ENCODE data around the gene PSMB10.

PSMB10 gene

GRCh38 chr16:67933805-67934204, 2.8 kb downstream of the PSMB10 start:
- Histone ChIP-seq H3K9me3 (ENCODE audit: control insufficient read depth, low read length) (no peaks in the 10 kb centered on the region), H3K27me3 (replicated peaks; ENCODE audit: control insufficient read depth, insufficient read depth, low read length, poor library complexity, severe bottlenecking) (no peaks in the 10 kb centered on the region), H3K4me1 (ENCODE audit: control insufficient read depth, insufficient read depth, low read length, poor library complexity, severe bottlenecking) (peaks cover 15% of the 10 kb centered on the region), H3K4me3 (ENCODE audit: insufficient read depth, low read depth, low read length, poor library complexity, severe bottlenecking) (no peak overlapping the region), H3K36me3 (ENCODE audit: control insufficient read depth, insufficient read depth, low read length) (peaks cover 32% of the 10 kb centered on the region), H3K27ac (ENCODE audit: insufficient read depth, low read length, poor library complexity, severe bottlenecking) (no peak overlapping the region)
- no peak for DNase-seq

GRCh38 chr16:67932462-67932840, 4.2 kb downstream of the PSMB10 start:
- H3K4me1 ChIP-seq (ENCODE audit: control insufficient read depth, insufficient read depth, low read length, poor library complexity, severe bottlenecking), result peaks cover 16% of the 10 kb centered on the region
- no peaks in the 10 kb centered on the region for H3K27me3 ChIP-seq (replicated peaks; ENCODE audit: control insufficient read depth, insufficient read depth, low read length, poor library complexity, severe bottlenecking)
- H3K27ac ChIP-seq (ENCODE audit: insufficient read depth, low read length, poor library complexity, severe bottlenecking), result no peak overlapping the region
- no peak overlapping the region for H3K4me3 ChIP-seq (ENCODE audit: insufficient read depth, low read depth, low read length, poor library complexity, severe bottlenecking)
- no peak for DNase-seq
- H3K9me3 ChIP-seq (ENCODE audit: control insufficient read depth, low read length), result no peaks in the 10 kb centered on the region
- peaks cover 40% of the 10 kb centered on the region for H3K36me3 ChIP-seq (ENCODE audit: control insufficient read depth, insufficient read depth, low read length)

GRCh38 chr16:67931712-67932461, 4.8 kb downstream of the PSMB10 start, which contains the start of gene CTRL:
TSS of gene CTRL (minus strand) at chr16:67931862. CDS start at chr16:67931852, 10 bp downstream.
- no peak for DNase-seq
- Histone ChIP-seq H3K36me3 (ENCODE audit: control insufficient read depth, insufficient read depth, low read length) (peaks cover 42% of the 10 kb centered on the region), H3K4me1 (ENCODE audit: control insufficient read depth, insufficient read depth, low read length, poor library complexity, severe bottlenecking) (peaks cover 11% of the 10 kb centered on the region), H3K9me3 (ENCODE audit: control insufficient read depth, low read length) (no peaks in the 10 kb centered on the region), H3K4me3 (ENCODE audit: insufficient read depth, low read depth, low read length, poor library complexity, severe bottlenecking) (no peak within 1 kb of the TSS), H3K27ac (ENCODE audit: insufficient read depth, low read length, poor library complexity, severe bottlenecking) (no peak within 1 kb of the TSS), H3K27me3 (replicated peaks; ENCODE audit: control insufficient read depth, insufficient read depth, low read length, poor library complexity, severe bottlenecking) (no peaks in the 10 kb centered on the region)

- Histone ChIP-seq H3K4me3 (ENCODE audit: insufficient read depth, low read depth, low read length, poor library complexity, severe bottlenecking) (no peak overlapping the region), H3K27me3 (replicated peaks; ENCODE audit: control insufficient read depth, insufficient read depth, low read length, poor library complexity, severe bottlenecking) (no peaks in the 10 kb centered on the region), H3K36me3 (ENCODE audit: control insufficient read depth, insufficient read depth, low read length) (peaks cover 42% of the 10 kb centered on the region), H3K27ac (ENCODE audit: insufficient read depth, low read length, poor library complexity, severe bottlenecking) (no peak overlapping the region), H3K4me1 (ENCODE audit: control insufficient read depth, insufficient read depth, low read length, poor library complexity, severe bottlenecking) (peaks cover 9% of the 10 kb centered on the region), H3K9me3 (ENCODE audit: control insufficient read depth, low read length) (no peaks in the 10 kb centered on the region)
- no peak for DNase-seq
Measured at GRCh38 chr16:67930678-67931211, 5.9 kb downstream of the PSMB10 start.

- DNase-seq, result no peak
- H3K4me3 ChIP-seq (ENCODE audit: insufficient read depth, low read depth, low read length, poor library complexity, severe bottlenecking), result no peak overlapping the region
- peaks cover 41% of the 10 kb centered on the region for H3K36me3 ChIP-seq (ENCODE audit: control insufficient read depth, insufficient read depth, low read length)
- H3K27ac ChIP-seq (ENCODE audit: insufficient read depth, low read length, poor library complexity, severe bottlenecking), result no peak overlapping the region
- H3K9me3 ChIP-seq (ENCODE audit: control insufficient read depth, low read length), result no peaks in the 10 kb centered on the region
- H3K4me1 ChIP-seq (ENCODE audit: control insufficient read depth, insufficient read depth, low read length, poor library complexity, severe bottlenecking), result peaks cover 6% of the 10 kb centered on the region
- no peaks in the 10 kb centered on the region for H3K27me3 ChIP-seq (replicated peaks; ENCODE audit: control insufficient read depth, insufficient read depth, low read length, poor library complexity, severe bottlenecking)
Measured at GRCh38 chr16:67930191-67930590, 6.5 kb downstream of the PSMB10 start.

- H3K9me3 ChIP-seq (ENCODE audit: control insufficient read depth, low read length), result no peaks in the 10 kb centered on the region
- H3K4me1 ChIP-seq (ENCODE audit: control insufficient read depth, insufficient read depth, low read length, poor library complexity, severe bottlenecking), result peaks cover 3% of the 10 kb centered on the region
- H3K27me3 ChIP-seq (replicated peaks; ENCODE audit: control insufficient read depth, insufficient read depth, low read length, poor library complexity, severe bottlenecking), result no peaks in the 10 kb centered on the region
- DNase-seq, result peak; percentile 51 to 65 (median 53)
- H3K27ac ChIP-seq (ENCODE audit: insufficient read depth, low read length, poor library complexity, severe bottlenecking), result no peak overlapping the region
- no peak overlapping the region for H3K4me3 ChIP-seq (ENCODE audit: insufficient read depth, low read depth, low read length, poor library complexity, severe bottlenecking)
- peaks cover 33% of the 10 kb centered on the region for H3K36me3 ChIP-seq (ENCODE audit: control insufficient read depth, insufficient read depth, low read length)
Measured at GRCh38 chr16:67928561-67929364, 7.9 kb downstream of the PSMB10 start.

- no peak for DNase-seq
- Histone ChIP-seq H3K9me3 (ENCODE audit: control insufficient read depth, low read length) (no peaks in the 10 kb centered on the region), H3K4me1 (ENCODE audit: control insufficient read depth, insufficient read depth, low read length, poor library complexity, severe bottlenecking) (peaks cover 3% of the 10 kb centered on the region), H3K27me3 (replicated peaks; ENCODE audit: control insufficient read depth, insufficient read depth, low read length, poor library complexity, severe bottlenecking) (no peaks in the 10 kb centered on the region), H3K36me3 (ENCODE audit: control insufficient read depth, insufficient read depth, low read length) (peaks cover 30% of the 10 kb centered on the region), H3K4me3 (ENCODE audit: insufficient read depth, low read depth, low read length, poor library complexity, severe bottlenecking) (no peak overlapping the region), H3K27ac (ENCODE audit: insufficient read depth, low read length, poor library complexity, severe bottlenecking) (no peak overlapping the region)
Measured at GRCh38 chr16:67928147-67928546, 8.5 kb downstream of the PSMB10 start.

GRCh38 chr16:67927131-67927941, 9.3 kb downstream of the PSMB10 start:
- no peak overlapping the region for H3K27ac ChIP-seq (ENCODE audit: insufficient read depth, low read length, poor library complexity, severe bottlenecking)
- H3K9me3 ChIP-seq (ENCODE audit: control insufficient read depth, low read length), result no peaks in the 10 kb centered on the region
- H3K4me3 ChIP-seq (ENCODE audit: insufficient read depth, low read depth, low read length, poor library complexity, severe bottlenecking), result no peak overlapping the region
- H3K36me3 ChIP-seq (ENCODE audit: control insufficient read depth, insufficient read depth, low read length), result peaks cover 27% of the 10 kb centered on the region
- H3K27me3 ChIP-seq (replicated peaks; ENCODE audit: control insufficient read depth, insufficient read depth, low read length, poor library complexity, severe bottlenecking), result no peaks in the 10 kb centered on the region
- no peak for DNase-seq
- H3K4me1 ChIP-seq (ENCODE audit: control insufficient read depth, insufficient read depth, low read length, poor library complexity, severe bottlenecking), result peaks cover 3% of the 10 kb centered on the region

GRCh38 chr16:67926181-67926750, 10.4 kb downstream of the PSMB10 start:
- DNase-seq, result no peak
- Histone ChIP-seq H3K4me1 (ENCODE audit: control insufficient read depth, insufficient read depth, low read length, poor library complexity, severe bottlenecking) (peaks cover 3% of the 10 kb centered on the region), H3K4me3 (ENCODE audit: insufficient read depth, low read depth, low read length, poor library complexity, severe bottlenecking) (no peak overlapping the region), H3K27ac (ENCODE audit: insufficient read depth, low read length, poor library complexity, severe bottlenecking) (no peak overlapping the region), H3K9me3 (ENCODE audit: control insufficient read depth, low read length) (no peaks in the 10 kb centered on the region), H3K36me3 (ENCODE audit: control insufficient read depth, insufficient read depth, low read length) (peaks cover 18% of the 10 kb centered on the region), H3K27me3 (replicated peaks; ENCODE audit: control insufficient read depth, insufficient read depth, low read length, poor library complexity, severe bottlenecking) (no peaks in the 10 kb centered on the region)

Measured in effector memory CD4-positive, alpha-beta T cell (primary cell).